GM19099 (cell line): ENCODE data around the gene AFF3.

Experiments used
- POLR2A ChIP-seq: IDR thresholded peaks from 3 replicates; pipeline ENCODE4 v1.6.1; 2011; ENCODE audit warnings: low read depth; ENCODE audit not compliant: insufficient read length; ENCODE audit errors: extremely low read depth

Gene AFF3

GRCh38 chr2:100161945-100162620 lies 19.7 kb upstream of the AFF3 start:
- no peak for TF ChIP-seq POLR2A

GRCh38 chr2:100160396-100160795 lies 18.0 kb upstream of the AFF3 start:
- TF ChIP-seq POLR2A: no peak

GRCh38 chr2:100151310-100151709 lies 8.9 kb upstream of the AFF3 start:
- no peak for TF ChIP-seq POLR2A

GRCh38 chr2:100148883-100149282 lies 6.5 kb upstream of the AFF3 start:
- no peak for TF ChIP-seq POLR2A

- no peak for TF ChIP-seq POLR2A
These were observed 4.2 kb upstream of the AFF3 start for GRCh38 chr2:100146657-100146960.

- TF ChIP-seq POLR2A: no peak
These were observed 3.7 kb upstream of the AFF3 start for GRCh38 chr2:100145893-100146656.

- TF ChIP-seq POLR2A: no peak
These were observed 896 bp upstream of the AFF3 start for GRCh38 chr2:100143286-100143685.

GRCh38 chr2:100141906-100142305 lies 484 bp downstream of the AFF3 start:
- no peak for TF ChIP-seq POLR2A

- no peak for TF ChIP-seq POLR2A
These were observed 1.8 kb downstream of the AFF3 start for GRCh38 chr2:100140582-100140981.

GRCh38 chr2:100137866-100138570 lies 4.4 kb downstream of the AFF3 start:
- no peak for TF ChIP-seq POLR2A

GRCh38 chr2:100137318-100137717 lies 5.1 kb downstream of the AFF3 start:
- TF ChIP-seq POLR2A: no peak

GRCh38 chr2:100136310-100136709 lies 6.1 kb downstream of the AFF3 start:
- no peak for TF ChIP-seq POLR2A

- no peak for TF ChIP-seq POLR2A
These were observed 7.0 kb downstream of the AFF3 start for GRCh38 chr2:100135415-100135814.

- no peak for TF ChIP-seq POLR2A
These were observed 11.6 kb downstream of the AFF3 start for GRCh38 chr2:100130595-100131391.

GRCh38 chr2:100126897-100127401 lies 15.4 kb downstream of the AFF3 start:
- TF ChIP-seq POLR2A: no peak
